ENCODE measurements around the gene MLLT6. TPM values are rescaled to one million over a fixed set of nuclear protein-coding genes. Genes with fewer than 3 reads are reported as not detected.

The MLLT6 gene
- total and polyA plus RNA-seq, 8 donors: 80.0 to 143 (median 116) TPM

DNA sequence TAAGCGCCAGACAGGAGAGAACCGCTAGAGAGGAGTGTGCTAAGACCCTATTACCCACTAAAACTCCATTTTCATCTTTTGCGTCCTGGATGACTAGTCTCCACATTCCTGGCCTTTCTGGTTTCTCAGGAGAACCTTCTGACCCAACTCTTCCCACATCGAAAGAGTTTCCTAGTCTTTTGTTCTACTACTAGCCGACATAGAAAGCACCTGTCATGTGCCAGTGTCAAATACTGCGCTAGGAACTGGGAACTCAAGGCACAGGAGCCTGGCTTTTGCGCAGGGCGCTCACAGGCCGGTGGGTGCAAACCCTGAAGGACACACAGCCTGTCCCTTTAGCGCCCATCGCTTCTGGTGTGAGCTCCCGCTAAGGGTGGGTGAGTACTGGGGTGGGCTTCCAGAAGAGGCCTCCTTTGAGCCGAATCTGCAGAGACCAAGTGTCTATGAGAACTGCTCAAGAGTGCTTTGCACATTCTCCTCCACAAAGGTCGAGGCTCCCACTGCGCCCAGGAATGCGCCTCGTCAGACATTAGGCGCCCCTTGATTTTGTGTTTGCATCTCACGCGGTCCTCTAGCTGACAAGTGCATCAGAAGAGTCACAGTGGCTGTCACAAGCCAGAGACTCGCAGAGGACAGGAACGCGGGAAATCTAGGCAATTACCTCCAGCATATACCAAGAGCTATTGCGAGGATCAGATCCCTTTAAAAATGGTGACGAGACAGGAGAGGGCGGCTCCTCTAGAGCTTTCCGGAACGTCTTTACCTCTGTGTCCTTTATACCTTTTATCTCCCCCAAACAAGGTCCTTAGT, 45.4 kb downstream of the MLLT6 start:
- intact Hi-C loops (cut with DNase I): no loop called here
- DNase-seq: peak in 1 of 4 donors; percentile 39
- H3K9me3 ChIP-seq: no peaks in the 10 kb centered on the region
- H3K27me3 ChIP-seq: peaks cover 0 to 60% of the 10 kb centered on the region in 2 donors
- peak overlapping the region; percentile 88 to 90 for H3K27ac ChIP-seq
- H3K36me3 ChIP-seq: peaks cover 0 to 18% of the 10 kb centered on the region in 2 donors
- TF ChIP-seq, protein P1, sequence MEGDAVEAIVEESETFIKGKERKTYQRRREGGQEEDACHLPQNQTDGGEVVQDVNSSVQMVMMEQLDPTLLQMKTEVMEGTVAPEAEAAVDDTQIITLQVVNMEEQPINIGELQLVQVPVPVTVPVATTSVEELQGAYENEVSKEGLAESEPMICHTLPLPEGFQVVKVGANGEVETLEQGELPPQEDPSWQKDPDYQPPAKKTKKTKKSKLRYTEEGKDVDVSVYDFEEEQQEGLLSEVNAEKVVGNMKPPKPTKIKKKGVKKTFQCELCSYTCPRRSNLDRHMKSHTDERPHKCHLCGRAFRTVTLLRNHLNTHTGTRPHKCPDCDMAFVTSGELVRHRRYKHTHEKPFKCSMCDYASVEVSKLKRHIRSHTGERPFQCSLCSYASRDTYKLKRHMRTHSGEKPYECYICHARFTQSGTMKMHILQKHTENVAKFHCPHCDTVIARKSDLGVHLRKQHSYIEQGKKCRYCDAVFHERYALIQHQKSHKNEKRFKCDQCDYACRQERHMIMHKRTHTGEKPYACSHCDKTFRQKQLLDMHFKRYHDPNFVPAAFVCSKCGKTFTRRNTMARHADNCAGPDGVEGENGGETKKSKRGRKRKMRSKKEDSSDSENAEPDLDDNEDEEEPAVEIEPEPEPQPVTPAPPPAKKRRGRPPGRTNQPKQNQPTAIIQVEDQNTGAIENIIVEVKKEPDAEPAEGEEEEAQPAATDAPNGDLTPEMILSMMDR (IDR thresholded peaks at IDR 0.05): no peak
- ATAC-seq: no peak
- H3K4me1 ChIP-seq: peaks cover 19 to 78% of the 10 kb centered on the region in 2 donors
- peak overlapping the region; percentile 91 to 97 for H3K4me3 ChIP-seq

DNA sequence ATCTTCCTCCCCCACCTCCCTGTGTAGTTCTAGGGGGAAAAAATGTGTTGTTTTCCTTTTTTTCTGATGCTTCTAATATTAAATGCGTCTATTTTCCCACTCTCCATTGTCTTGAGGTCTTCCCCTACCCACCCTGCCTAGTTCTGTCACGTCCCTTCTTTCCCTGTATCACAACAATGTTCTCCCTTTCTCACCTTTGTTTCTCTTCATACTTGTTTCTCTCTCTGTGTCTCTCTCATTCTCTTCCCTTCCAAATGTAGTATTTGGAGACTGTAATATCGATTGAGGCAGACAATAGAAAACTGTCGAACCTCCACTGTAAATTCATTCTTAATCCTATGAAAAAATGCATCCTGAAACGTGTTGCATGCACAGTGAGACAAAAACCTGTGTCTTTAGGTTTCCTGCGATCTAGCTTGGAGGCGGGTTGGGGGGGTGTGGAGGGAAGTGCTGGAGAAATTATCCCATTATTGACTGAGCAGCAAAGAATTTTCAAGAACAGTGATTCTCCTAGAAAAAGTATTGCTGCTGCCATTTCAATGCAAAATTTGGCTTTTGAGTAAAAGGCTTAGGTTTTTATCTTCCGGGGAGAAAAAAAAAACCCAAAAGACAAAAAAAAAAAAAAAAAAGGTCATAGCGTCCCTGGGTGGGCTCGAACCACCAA, 46.2 kb downstream of the MLLT6 start:
- H3K4me1 ChIP-seq: peaks cover 18 to 71% of the 10 kb centered on the region in 2 donors
- peak overlapping the region; percentile 91 to 97 for H3K4me3 ChIP-seq
- peaks cover 0 to 25% of the 10 kb centered on the region in 2 donors for H3K36me3 ChIP-seq
- TF ChIP-seq, protein P1 (IDR thresholded peaks at IDR 0.05): no peak
- intact Hi-C loops (cut with DNase I): no loop called here
- no peak for DNase-seq
- ATAC-seq: no peak
- H3K9me3 ChIP-seq: no peaks in the 10 kb centered on the region
- peak overlapping the region; percentile 88 to 90 for H3K27ac ChIP-seq
- peaks cover 0 to 54% of the 10 kb centered on the region in 2 donors for H3K27me3 ChIP-seq

DNA sequence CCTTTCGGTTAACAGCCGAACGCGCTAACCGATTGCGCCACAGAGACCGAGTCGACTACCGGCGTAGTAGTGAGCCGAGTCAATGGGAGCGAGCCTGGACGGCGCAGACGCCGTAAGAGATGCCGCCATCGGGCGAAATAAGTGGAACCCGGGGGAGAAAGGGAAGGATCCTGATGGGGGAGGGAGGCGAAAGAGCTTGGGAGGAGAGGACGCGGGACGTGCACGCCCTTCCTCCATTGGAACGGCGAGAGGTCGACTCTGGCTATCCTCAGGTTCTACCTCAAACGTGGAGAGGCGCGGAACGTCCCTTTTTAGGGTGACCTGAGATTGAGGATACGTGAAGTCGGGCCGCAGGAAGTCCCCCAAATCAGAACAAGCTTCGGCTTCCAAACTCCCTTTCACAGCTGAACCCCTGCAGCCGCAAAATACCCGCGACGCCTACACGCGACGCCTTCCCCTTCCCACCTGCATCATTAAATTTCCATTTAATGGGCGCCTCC, 46.8 kb downstream of the MLLT6 start:
- TF ChIP-seq, protein P1 (IDR thresholded peaks at IDR 0.05): no peak

DNA sequence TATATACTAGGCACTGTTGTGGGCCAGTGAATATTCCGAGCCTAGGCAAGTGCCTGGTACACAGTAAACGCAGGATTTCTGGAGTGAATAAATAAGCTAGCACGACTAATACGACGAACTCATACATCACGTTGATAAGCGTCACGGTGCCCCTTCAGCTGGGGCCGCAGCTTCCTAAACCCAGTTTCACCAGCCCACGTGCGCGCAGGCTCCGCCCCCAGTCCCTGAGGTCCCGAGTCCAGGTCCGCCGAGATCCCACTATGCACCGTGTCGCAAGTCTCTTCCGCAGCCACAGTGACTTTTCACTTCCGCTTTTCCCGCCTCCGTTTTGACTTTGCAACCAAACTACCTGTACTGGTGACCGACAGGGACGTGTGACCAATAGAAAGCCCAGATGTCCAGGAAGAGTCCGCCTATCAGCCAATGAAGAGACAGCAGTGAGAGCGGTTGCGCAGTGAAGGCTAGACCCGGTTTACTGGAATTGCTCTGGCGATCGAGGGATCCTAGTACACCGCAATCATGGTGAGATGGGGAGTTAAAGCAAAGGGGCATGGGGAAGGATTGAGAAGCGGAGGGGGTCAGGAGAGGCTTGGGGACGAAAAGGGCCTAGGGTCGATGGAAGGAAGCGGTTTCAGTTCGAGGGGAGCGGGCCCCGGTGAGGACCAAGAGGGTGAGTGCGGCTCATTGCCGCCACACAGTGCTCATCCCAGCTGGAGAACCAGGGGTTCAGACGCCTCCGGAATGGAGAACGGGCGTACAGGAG, 47.4 kb downstream of the MLLT6 start, which contains the start of gene PSMB3:
Gene PSMB3 (plus strand): TSS at position 434 of the 763 bp plus-strand sequence. CDS start 86 bp downstream, at position 520.
- Histone ChIP-seq H3K27me3 (peaks cover 0 to 42% of the 10 kb centered on the region in 2 donors), H3K27ac (peak within 1 kb of the TSS; percentile 88 to 90), H3K36me3 (peaks cover 0 to 37% of the 10 kb centered on the region in 2 donors), H3K4me1 (peaks cover 10 to 59% of the 10 kb centered on the region in 2 donors), H3K9me3 (no peaks in the 10 kb centered on the region), H3K4me3 (peak within 1 kb of the TSS; percentile 91 to 97)
- intact Hi-C loops (cut with DNase I): no loop called here
- peak; percentile 79 for ATAC-seq
- TF ChIP-seq, protein P1 (IDR thresholded peaks at IDR 0.05): peak in 1 of 2 donors; percentile 20
- peak; percentile 97 to 99 (median 98) for DNase-seq

More for the DNA sequence above, 46.8 kb downstream of the MLLT6 start:
- Histone ChIP-seq H3K36me3 (peaks cover 0 to 31% of the 10 kb centered on the region in 2 donors), H3K4me3 (peak overlapping the region; percentile 91 to 97), H3K4me1 (peaks cover 12 to 65% of the 10 kb centered on the region in 2 donors), H3K27ac (peak overlapping the region; percentile 88 to 90), H3K27me3 (peaks cover 0 to 48% of the 10 kb centered on the region in 2 donors), H3K9me3 (no peaks in the 10 kb centered on the region)
- intact Hi-C loops (cut with DNase I): no loop called here
- DNase-seq: peak; percentile 82 to 92 (median 88)
- peak; percentile 53 for ATAC-seq
